ENCODE data around the gene SLC2A5. TPM values are rescaled to one million over a fixed set of nuclear protein-coding genes. Genes with fewer than 3 reads are reported as not detected.
A peak's percentile ranks its signal among the peaks of the same experiment; 100 is the strongest.
"Not testable (repeated sequence)": the region's sequence is repeated elsewhere in the genome, so short reads cannot be mapped to it uniquely, and the experiment has no call there.

Gene SLC2A5
- polyA plus RNA-seq, 1 donor, result 10.9 TPM

GRCh38 chr1:9009438-9010370 is 59.7 kb downstream of the SLC2A5 start:
- DNase-seq (ENCODE audit: low read depth), result no peak

- DNase-seq (ENCODE audit: low read depth), result no peak
These were observed 61.2 kb downstream of the SLC2A5 start for GRCh38 chr1:9008236-9008635.

- DNase-seq (ENCODE audit: low read depth), result no peak
These were observed 62.3 kb downstream of the SLC2A5 start for GRCh38 chr1:9006956-9007615.

GRCh38 chr1:9005395-9005708 is 64.1 kb downstream of the SLC2A5 start:
- DNase-seq (ENCODE audit: low read depth), result no peak

DNA sequence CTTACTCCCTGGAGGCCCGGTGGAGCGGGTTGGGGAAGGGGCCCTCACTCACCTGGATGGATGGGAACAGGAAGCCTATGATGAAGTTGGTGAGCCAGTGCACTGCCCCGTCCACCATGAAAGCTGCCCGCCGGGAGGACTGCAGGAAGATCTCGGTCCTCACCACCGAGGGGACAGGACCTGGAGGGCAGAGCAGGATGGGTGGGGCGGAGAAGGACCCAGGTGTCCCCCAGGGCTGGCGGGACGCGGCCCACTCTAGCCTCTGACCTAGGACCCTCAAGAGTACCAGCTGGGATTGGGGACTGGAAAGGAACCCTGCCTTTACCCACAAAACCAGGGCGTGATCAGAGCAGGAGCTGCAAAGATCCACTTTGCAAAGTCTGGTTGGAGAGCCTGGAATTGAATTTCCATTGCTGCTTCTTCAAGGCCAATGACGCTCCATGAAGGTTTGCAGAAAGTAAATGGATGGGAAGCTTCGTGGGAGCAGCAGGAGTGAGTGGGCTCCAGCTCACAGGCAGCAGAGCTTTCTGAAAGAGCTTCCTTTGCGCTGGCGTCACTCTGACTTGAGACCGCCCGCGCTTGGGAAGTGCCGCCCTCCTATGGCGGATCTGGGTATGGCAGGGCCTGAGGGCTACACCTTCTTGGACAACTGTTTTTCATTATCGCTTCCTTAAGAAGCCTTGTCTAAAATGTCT is 64.6 kb downstream of the SLC2A5 start:
- DNase-seq (ENCODE audit: low read depth), result peak; percentile 35

- DNase-seq (ENCODE audit: low read depth), result no peak
These were observed 65.3 kb downstream of the SLC2A5 start for GRCh38 chr1:9004031-9004699.

- DNase-seq (ENCODE audit: low read depth), result not testable (repeated sequence)
These were observed 67.2 kb downstream of the SLC2A5 start for GRCh38 chr1:9002215-9002560.

DNA sequence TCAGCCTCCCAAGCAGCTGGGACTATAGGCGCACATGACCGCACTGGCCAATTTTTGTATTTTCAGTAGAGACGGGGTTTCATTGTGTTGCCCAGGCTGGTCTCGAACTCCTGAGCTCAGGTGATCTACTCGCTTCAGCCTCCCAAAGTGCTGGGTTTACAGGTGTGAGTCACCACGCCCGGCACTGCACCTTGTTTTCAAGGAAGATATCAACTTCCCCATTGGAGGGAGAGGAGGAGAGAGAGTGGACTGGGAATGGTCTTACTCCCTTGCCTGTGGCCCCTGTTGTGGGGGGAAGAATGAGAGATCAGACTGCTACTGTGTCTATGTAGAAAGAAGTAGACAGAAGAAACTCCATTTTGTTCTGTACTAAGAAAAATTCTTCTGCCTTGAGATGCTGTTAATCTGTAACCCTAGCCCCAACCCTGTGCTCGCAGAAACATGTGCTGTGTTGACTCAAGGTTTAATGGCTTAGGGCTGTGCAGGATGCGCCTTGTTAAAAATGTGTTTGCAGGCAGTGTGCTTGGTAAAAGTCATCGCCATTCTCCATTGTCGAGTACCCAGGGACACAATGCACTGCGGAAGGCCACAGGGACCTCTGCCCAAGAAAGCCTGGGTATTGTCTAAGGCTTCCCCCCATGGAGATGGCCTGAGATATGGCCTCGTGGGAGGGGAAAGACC is 67.8 kb downstream of the SLC2A5 start:
- not testable (repeated sequence) for DNase-seq (ENCODE audit: low read depth)

GRCh38 chr1:8993962-8994675 is 75.3 kb downstream of the SLC2A5 start:
- not testable (repeated sequence) for DNase-seq (ENCODE audit: low read depth)

DNA sequence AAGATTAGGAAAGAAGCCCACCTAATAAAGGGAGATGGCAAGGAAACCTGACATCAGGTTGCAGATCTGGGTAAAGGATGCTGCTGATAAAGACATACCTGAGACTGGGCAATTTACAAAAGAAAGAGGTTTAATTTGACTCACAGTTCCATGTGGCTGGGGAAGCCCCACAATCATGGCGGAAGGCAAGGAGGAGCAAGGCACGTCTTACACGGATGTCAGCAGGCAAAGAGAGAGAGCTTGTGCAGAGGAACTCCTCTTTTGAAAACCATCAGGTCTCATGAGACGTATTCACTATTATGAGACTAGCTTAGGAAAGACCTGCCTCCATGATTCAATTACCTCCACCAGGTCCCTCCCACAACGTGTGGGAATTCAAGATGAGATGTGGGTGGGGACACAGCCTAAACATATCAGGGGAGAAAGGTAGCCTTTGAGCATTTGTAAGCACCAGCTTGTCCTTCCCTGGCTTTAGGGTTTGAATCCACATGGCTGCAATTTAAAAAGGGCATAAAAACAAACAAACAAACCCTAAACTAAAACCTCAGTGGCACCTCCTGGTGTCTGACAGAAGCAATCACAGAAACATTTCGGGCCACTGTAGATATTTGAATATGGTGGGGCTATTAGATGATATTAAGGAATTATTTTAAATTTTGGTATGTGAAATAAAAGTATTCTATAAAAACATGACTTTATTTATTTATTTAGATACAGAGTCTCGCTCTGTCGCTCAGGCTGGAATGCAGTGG is 76.3 kb downstream of the SLC2A5 start:
- no peak for DNase-seq (ENCODE audit: low read depth)

DNA sequence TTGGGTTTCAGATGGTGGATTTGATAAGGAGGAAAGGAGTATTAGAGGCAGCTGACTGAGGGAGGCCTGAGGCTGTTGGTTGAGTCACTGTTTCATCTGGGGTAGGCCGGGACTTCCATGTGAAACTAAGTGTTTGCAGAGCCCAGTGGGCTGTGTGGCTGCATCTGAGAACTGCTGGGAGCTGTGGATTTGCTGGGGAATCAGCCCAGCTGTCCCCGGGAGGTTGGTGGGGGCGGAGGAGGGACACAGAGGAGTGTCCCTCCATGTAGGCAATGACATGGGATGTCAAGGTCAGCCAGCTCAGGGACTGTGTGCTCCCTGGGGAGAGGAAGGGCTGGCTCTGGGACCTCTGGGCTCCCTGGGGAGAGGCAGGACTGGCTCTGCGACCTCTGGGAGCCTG is 79.6 kb downstream of the SLC2A5 start:
- DNase-seq (ENCODE audit: low read depth), result no peak

GRCh38 chr1:8989061-8989460 is 80.4 kb downstream of the SLC2A5 start:
- no peak for DNase-seq (ENCODE audit: low read depth)

- no peak for DNase-seq (ENCODE audit: low read depth)
These were observed 80.8 kb downstream of the SLC2A5 start for GRCh38 chr1:8988618-8988967.

GRCh38 chr1:8987881-8988617 is 81.4 kb downstream of the SLC2A5 start:
- DNase-seq (ENCODE audit: low read depth), result no peak

- DNase-seq (ENCODE audit: low read depth), result no peak
These were observed 82.6 kb downstream of the SLC2A5 start for GRCh38 chr1:8986814-8987190.

GRCh38 chr1:8985915-8986813 is 83.3 kb downstream of the SLC2A5 start:
- no peak for DNase-seq (ENCODE audit: low read depth)
